GM23248 (cell line): Measurements from ENCODE around the gene BCAP29.

ENCODE experiments used
- EZH2 ChIP-seq: fragments of 200-600 bp; sonication (generic); IDR thresholded peaks from 2 replicates; pipeline ENCODE4 v1.6.1; 2018; ENCODE audit warnings: antibody characterized with exemption, mild to moderate bottlenecking; ENCODE audit not compliant: insufficient read depth, poor library complexity, severe bottlenecking
- EZH2phosphoT487 ChIP-seq: fragments of 200-600 bp; sonication (generic); IDR thresholded peaks from 2 replicates; pipeline ENCODE4 v1.6.1; 2018; ENCODE audit warnings: antibody characterized with exemption, moderate library complexity, mild to moderate bottlenecking, low read depth; ENCODE audit not compliant: insufficient read depth

- no peak for TF ChIP-seq EZH2phosphoT487
- no peak for TF ChIP-seq EZH2
Observed at GRCh38 chr7:107580716-107581383, 804 bp downstream of the BCAP29 start.
